Motor neuron (in vitro differentiated cells): ENCODE results near the gene AUTS2. TPM values are rescaled to one million over a fixed set of nuclear protein-coding genes. Genes with fewer than 3 reads are reported as not detected.

Experiments used
- ATAC-seq, 8 experiments: fragments of 200-7000 bp; cut with Tn5 transposase; replicated peaks in 6 of 8; 2 replicates each; pipeline ENCODE4 v1.8.0; 2021; ENCODE audit warnings: mild to moderate bottlenecking in 8 of 8, moderate library complexity in 8 of 8
- H3K27ac ChIP-seq, 2 donors: fragments of 250-450 bp; sonication (Bioruptor Pico); 2 replicates each; pipeline ENCODE4 v1.9.0; 2021; ENCODE audit warnings: antibody characterized with exemption in 2 of 2, mild to moderate bottlenecking in 2 of 2, moderate library complexity in 1 of 2
- H3K4me1 ChIP-seq, 2 donors: fragments of 250-450 bp; sonication (Bioruptor Pico); replicated peaks in 1 of 2; 2 replicates each; pipeline ENCODE4 v1.6.1; 2021; ENCODE audit warnings: antibody characterized with exemption in 2 of 2, mild to moderate bottlenecking in 2 of 2, moderate library complexity in 1 of 2
- H3K4me3 ChIP-seq, 5 donors: fragments of 250-450 bp; sonication (Bioruptor Pico); 2 replicates each; pipeline ENCODE4 v1.9.0; 2021; ENCODE audit warnings: antibody characterized with exemption in 5 of 5, mild to moderate bottlenecking in 5 of 5, moderate library complexity in 4 of 5
- WGBS, 10 experiments: fragments of 450-650 bp; shearing (Covaris generic); methylation state at CpG; one replicate each; pipeline ENCODE4 v1.0.0; 2022; 5-methylcytosine and 5-hydroxymethylcytosine counted together
- in situ Hi-C, 9 experiments: fragments of 400-800 bp; cut with MboI; loops; one replicate each; pipeline ENCODE4 v1.15.0; 2021; ENCODE audit warnings: low sequenced_read_pairs in 9 of 9, low pct_unique_long_range_greater_than_20kb in 2 of 9; ENCODE audit not compliant: unreplicated experiment in 9 of 9
- total RNA-seq, 8 experiments: library from RNA; unstranded; fragments of 300-600 nt; gene quantifications; 2 replicates each; pipeline versions ENCODE4 v1.2.3 to v1.2.4, GENCODE V29; 2022

Gene AUTS2
- total RNA-seq, 8 experiments from 2014 or later, result 0.49 to 68.6 (median 32.2) TPM

GRCh38 chr7:70400829-70401380 is 802.6 kb downstream of the AUTS2 start:
- H3K4me1 ChIP-seq, result peaks cover 16 to 24% of the 10 kb centered on the region in 2 donors
- in situ Hi-C loops, result no loop called here
- ATAC-seq, result no peak
- WGBS, 10 experiments, result 50 to 88% (median 69%) methylated on average over 1 to 4 of the region's 4 CpGs; no CpG with 5 or more reads in 4 of the 10 experiments
- H3K27ac ChIP-seq, result no peak overlapping the region
- H3K4me3 ChIP-seq, result no peak overlapping the region

DNA sequence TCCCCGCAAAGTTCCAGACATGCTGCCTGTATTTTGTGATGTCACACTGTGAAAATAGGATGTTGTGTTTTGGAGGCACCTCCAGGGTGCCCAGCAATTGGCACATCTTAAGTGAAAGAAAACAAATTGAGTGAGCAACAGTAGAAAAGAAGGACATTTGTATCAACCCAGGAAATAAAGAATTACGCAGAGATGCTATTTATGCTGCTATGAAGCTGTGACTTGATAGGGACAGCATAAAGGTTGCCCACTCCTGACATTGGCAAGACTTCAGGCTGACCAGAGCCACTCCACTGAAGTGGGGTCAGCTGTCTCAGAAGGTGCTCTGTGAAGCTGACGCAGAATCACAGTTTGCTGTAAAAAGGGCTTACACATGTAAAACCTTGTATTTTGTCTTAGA is 803.8 kb downstream of the AUTS2 start:
- no peak for ATAC-seq
- WGBS, 10 experiments, result 29 to 100% (median 91%) methylated on average over 1 to 3 of the region's 3 CpGs
- Histone ChIP-seq H3K27ac (no peak overlapping the region), H3K4me3 (no peak overlapping the region), H3K4me1 (peaks cover 27 to 36% of the 10 kb centered on the region in 2 donors)
- in situ Hi-C loops, result no loop called here

- in situ Hi-C loops, result no loop called here
- peaks cover 33 to 54% of the 10 kb centered on the region in 2 donors for H3K4me1 ChIP-seq
- whole genome bisulfite sequencing, 10 experiments, result 42 to 100% (median 84%) methylated on average over 2 to 5 of the region's 5 CpGs
Measured at GRCh38 chr7:70405241-70405640, 807.0 kb downstream of the AUTS2 start.

GRCh38 chr7:70406186-70406949 is 808.1 kb downstream of the AUTS2 start:
- in situ Hi-C loops, result no loop called here
- ATAC-seq, result peak in 5 of 8 experiments; percentile 93 to 97 (median 96)
- Histone ChIP-seq H3K4me3 (no peak overlapping the region), H3K27ac (peak overlapping the region; percentile 10 to 33), H3K4me1 (peaks cover 25 to 47% of the 10 kb centered on the region in 2 donors)
- WGBS, 10 experiments, result 17 to 69% (median 54%) methylated on average over 1 to 9 of the region's 12 CpGs; no CpG with 5 or more reads in 2 of the 10 experiments

More at GRCh38 chr7:70405241-70405640, 807.0 kb downstream of the AUTS2 start:
- no peak for ATAC-seq
- Histone ChIP-seq H3K27ac (no peak overlapping the region), H3K4me3 (no peak overlapping the region)

DNA sequence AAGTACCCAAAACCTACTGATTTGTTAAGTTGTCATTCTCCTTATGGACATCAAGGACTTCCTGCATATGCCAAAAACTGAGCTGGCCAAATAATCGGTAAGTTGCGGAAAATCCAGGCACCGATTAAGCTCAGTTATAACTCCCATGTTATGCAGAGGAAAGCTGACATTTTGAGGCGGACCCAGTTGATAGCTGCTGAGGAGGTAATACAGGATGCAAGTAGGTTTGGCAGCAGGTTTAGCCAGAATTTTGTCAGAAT is 808.6 kb downstream of the AUTS2 start:
- H3K27ac ChIP-seq, result no peak overlapping the region
- in situ Hi-C loops, result no loop called here
- ATAC-seq, result no peak
- no peak overlapping the region for H3K4me3 ChIP-seq
- peaks cover 22 to 45% of the 10 kb centered on the region in 2 donors for H3K4me1 ChIP-seq
- WGBS, 10 experiments, result 63 to 100% (median 94%) methylated on average over 1 to 4 of the region's 4 CpGs; no CpG with 5 or more reads in 2 of the 10 experiments

DNA sequence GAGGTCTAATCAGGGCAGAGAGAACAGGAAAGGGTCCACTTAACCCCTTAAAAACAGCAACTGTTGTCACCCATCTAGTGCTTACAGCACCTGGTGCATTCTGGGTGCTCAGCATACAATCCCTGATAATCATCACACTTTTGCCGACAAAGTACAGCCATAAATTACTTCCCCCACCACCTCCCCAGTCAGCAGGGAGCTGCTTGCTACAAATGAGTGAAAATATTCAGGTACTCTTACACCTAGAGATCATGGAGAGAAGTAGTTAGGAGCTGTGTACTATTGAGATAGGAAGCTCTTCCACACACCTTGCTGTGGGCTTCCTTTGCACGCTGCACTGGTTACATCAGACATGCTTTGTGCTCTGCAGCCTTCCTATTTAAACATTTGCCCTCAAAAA is 810.2 kb downstream of the AUTS2 start:
- 30 to 100% (median 61%) methylated on average over 1 to 2 of the region's 2 CpGs; no CpG with 5 or more reads in 3 of the 10 experiments for WGBS, 10 experiments

DNA sequence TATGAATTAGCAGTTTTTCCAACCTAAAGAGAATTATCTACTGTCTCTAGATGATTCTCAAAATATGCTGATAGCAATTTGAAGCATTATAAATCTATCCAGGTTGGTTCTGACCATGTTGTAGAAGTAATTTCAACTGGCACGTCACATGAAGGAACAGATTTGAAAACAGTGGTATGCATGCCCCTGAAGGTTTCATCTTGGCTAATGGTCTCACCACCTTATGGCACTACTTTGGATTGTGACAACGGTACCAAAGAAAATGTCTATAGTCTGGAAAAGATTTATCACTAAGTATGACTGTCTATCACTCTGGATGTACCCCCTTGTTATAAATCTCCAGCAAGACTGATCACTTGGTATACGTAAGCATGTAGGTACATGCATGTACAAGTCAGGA is 810.6 kb downstream of the AUTS2 start:
- in situ Hi-C loops, result no loop called here
- no peak for ATAC-seq
- H3K4me1 ChIP-seq, result peaks cover 22 to 45% of the 10 kb centered on the region in 2 donors
- no peak overlapping the region for H3K4me3 ChIP-seq
- 50 to 100% (median 87%) methylated on average over 1 to 3 of the region's 3 CpGs; no CpG with 5 or more reads in 2 of the 10 experiments for WGBS, 10 experiments
- no peak overlapping the region for H3K27ac ChIP-seq

More for the DNA sequence above, 810.2 kb downstream of the AUTS2 start:
- ATAC-seq, result no peak
- H3K27ac ChIP-seq, result no peak overlapping the region
- H3K4me3 ChIP-seq, result no peak overlapping the region
- in situ Hi-C loops, result no loop called here
- H3K4me1 ChIP-seq, result peaks cover 22 to 45% of the 10 kb centered on the region in 2 donors

DNA sequence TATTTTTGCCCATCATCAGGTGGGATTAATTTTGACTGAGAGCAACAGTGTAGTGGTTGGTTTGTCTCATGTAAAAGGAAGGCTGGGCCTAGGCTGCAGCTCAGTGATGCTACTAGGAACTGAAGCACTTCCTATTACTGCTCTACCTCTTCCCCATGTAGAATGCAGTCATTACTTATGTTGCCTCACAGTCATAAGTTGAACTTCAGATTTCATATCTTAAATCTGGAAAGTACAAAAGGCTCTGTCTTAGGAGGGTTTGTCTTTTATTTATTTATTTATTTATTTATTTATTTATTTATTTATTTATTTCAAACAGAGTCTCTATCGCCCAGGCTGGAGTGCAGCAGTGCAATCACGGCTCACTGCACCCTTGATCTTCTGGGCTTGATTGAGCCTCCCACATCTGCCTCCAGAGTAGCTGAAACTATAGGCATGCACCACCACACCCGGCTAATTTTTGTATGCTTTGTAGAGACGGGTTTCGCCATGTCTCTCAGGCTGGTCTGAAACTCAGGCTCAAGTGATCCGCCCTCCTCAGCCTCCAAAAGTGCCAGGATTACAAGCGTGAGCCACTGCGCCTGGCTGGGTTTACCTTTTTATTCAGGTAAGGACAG is 812.0 kb downstream of the AUTS2 start:
- WGBS, 10 experiments, result 80 to 100% (median 92%) methylated on average over 1 to 7 of the region's 8 CpGs; no CpG with 5 or more reads in 1 of the 10 experiments
- H3K27ac ChIP-seq, result no peak overlapping the region
- H3K4me3 ChIP-seq, result no peak overlapping the region
- H3K4me1 ChIP-seq, result peaks cover 22 to 37% of the 10 kb centered on the region in 2 donors
- ATAC-seq, result no peak
- in situ Hi-C loops, result no loop called here

DNA sequence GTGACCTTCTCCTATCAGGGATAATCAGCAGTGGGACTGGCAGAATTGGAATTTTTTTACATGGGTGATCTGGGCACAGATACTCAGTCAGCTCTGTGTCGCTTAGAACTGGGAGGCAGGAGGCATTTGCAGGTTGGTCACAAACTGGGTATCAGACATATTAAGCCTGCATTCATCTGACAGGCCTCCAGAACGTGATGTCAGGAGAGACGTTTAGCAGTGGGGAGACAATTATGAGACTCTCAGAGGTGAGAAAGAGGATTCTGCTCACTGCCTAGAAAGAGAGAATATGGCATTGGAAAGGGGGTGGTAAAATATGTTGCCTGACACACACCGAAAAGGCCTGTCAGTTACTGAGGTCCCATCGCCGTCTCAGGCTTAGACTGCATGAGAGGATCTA is 816.1 kb downstream of the AUTS2 start:
- H3K4me1 ChIP-seq, result peaks cover 17 to 35% of the 10 kb centered on the region in 2 donors
- in situ Hi-C loops, result no loop called here
- ATAC-seq, result no peak
- H3K27ac ChIP-seq, result no peak overlapping the region
- 40 to 100% (median 89%) methylated on average over 1 to 6 of the region's 6 CpGs; no CpG with 5 or more reads in 4 of the 10 experiments for WGBS, 10 experiments
- H3K4me3 ChIP-seq, result no peak overlapping the region

DNA sequence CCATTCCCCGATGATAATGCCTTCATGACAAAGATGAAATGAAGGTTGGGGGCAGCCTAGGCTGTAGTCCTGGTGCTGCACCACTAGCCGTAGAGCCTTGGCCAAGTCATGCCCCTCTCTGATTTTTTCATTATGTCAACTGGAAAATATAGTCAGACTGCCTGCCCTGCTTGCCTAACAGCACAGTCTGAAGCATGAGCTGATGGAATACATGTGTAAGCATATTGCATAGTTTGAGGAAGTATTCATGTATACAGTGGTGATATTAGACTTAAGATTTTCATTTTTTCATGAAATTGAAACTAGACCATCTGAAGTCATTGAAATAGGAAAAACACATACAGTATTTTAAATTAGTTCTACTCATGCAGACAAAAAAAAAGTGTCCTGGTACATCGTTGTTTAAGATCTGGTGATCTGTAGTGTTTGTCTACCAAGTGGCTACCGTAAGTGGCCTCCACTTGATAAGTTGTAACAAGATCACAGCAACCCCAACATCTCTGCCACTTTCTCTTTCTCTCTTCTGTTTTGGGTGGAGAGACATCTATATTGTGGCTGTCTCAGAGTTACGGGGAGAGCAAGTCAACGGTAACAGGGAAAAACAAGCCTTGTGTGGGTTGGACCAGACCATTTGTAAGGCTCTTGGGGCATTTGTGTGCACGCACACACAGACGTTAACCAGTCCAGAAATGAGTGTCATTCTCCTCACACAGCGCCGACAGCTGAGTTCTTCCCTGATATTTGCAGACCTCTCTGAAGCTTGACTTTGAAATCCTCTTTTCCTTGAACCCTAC is 817.1 kb downstream of the AUTS2 start:
- Histone ChIP-seq H3K4me1 (peaks cover 23 to 42% of the 10 kb centered on the region in 2 donors), H3K27ac (no peak overlapping the region), H3K4me3 (no peak overlapping the region)
- in situ Hi-C loops, result no loop called here
- no peak for ATAC-seq
- WGBS, 10 experiments, result 67 to 95% (median 88%) methylated on average over 1 to 9 of the region's 10 CpGs; no CpG with 5 or more reads in 2 of the 10 experiments

- Histone ChIP-seq H3K4me3 (no peak overlapping the region), H3K4me1 (peaks cover 32 to 53% of the 10 kb centered on the region in 2 donors), H3K27ac (peak overlapping the region; percentile 43 to 62)
- peak in 5 of 8 experiments; percentile 60 to 83 (median 82) for ATAC-seq
- in situ Hi-C loops, result no loop called here
- WGBS, 10 experiments, result 40 to 70% (median 51%) methylated on average over 1 to 9 of the region's 11 CpGs; no CpG with 5 or more reads in 3 of the 10 experiments
Measured at GRCh38 chr7:70416347-70416985, 818.2 kb downstream of the AUTS2 start.

GRCh38 chr7:70416986-70417655 is 818.8 kb downstream of the AUTS2 start:
- Histone ChIP-seq H3K27ac (peak overlapping the region; percentile 43 to 62), H3K4me3 (peak overlapping the region in 1 of 5 donors; percentile 4), H3K4me1 (peaks cover 38 to 60% of the 10 kb centered on the region in 2 donors)
- 0 to 76% (median 27%) methylated on average over 2 to 9 of the region's 16 CpGs; no CpG with 5 or more reads in 1 of the 10 experiments for WGBS, 10 experiments
- in situ Hi-C loops, result no loop called here
- ATAC-seq, result peak in 5 of 8 experiments; percentile 73 to 81 (median 79)
